ENCODE results near the gene SMIM10L1. TPM values are rescaled to one million over a fixed set of nuclear protein-coding genes. Genes with fewer than 3 reads are reported as not detected.

SMIM10L1 gene
- 10 to 100 TPM in 1 of 2 donors, 1 to 10 TPM in 1; 9.8 to 10.8 TPM for total RNA-seq

GRCh38 chr12:11171145-11171968 lies at the start of gene SMIM10L1:
SMIM10L1 (plus strand) TSS chr12:11171194; CDS start chr12:11171357, 163 bp downstream.
- TF ChIP-seq, protein P1, sequence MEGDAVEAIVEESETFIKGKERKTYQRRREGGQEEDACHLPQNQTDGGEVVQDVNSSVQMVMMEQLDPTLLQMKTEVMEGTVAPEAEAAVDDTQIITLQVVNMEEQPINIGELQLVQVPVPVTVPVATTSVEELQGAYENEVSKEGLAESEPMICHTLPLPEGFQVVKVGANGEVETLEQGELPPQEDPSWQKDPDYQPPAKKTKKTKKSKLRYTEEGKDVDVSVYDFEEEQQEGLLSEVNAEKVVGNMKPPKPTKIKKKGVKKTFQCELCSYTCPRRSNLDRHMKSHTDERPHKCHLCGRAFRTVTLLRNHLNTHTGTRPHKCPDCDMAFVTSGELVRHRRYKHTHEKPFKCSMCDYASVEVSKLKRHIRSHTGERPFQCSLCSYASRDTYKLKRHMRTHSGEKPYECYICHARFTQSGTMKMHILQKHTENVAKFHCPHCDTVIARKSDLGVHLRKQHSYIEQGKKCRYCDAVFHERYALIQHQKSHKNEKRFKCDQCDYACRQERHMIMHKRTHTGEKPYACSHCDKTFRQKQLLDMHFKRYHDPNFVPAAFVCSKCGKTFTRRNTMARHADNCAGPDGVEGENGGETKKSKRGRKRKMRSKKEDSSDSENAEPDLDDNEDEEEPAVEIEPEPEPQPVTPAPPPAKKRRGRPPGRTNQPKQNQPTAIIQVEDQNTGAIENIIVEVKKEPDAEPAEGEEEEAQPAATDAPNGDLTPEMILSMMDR (IDR thresholded peaks at IDR 0.05): no peak
- TF ChIP-seq POLR2AphosphoS5 (IDR thresholded peaks at IDR 0.05) (peak; percentile 76), POLR2A (IDR thresholded peaks at IDR 0.05) (peak; percentile 30)
- DNase-seq (ENCODE audit: low spot score): peak; percentile 88
- peak within 1 kb of the TSS; percentile 89 to 97 for H3K4me3 ChIP-seq
- no peaks in the 10 kb centered on the region for H3K36me3 ChIP-seq
- H3K27ac ChIP-seq: peak within 1 kb of the TSS; percentile 90 to 93
- H3K9me3 ChIP-seq: no peaks in the 10 kb centered on the region
- intact Hi-C loops (cut with DNase I): no loop called here
- WGBS: under 1% methylated on average over 61 of the region's 70 CpGs
- no peaks in the 10 kb centered on the region for H3K4me1 ChIP-seq (replicated peaks)
- H3K27me3 ChIP-seq (replicated peaks; ENCODE audit: insufficient read depth): no peaks in the 10 kb centered on the region

DNA sequence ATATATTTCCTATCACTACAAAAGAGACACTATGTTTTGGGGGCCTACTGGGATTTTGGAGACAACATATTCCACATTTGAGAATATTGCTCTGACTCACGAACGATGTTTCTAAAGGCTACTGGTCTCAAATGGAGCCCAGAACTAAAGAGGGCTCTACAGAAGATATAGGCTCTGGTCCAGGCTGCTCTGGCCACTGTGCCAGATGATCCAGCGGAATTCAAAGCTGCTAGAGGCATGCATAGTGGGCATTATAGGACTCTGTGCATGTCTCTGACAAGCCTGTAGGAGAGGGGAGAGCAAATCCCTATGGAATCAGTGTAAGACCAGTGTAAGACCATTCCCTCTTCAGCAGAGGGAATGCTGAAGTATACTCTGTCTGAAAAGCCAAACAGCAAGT lies 40.6 kb upstream of the SMIM10L1 start:
- Histone ChIP-seq H3K27ac (no peak overlapping the region), H3K4me3 (no peak overlapping the region), H3K27me3 (replicated peaks; ENCODE audit: insufficient read depth) (no peaks in the 10 kb centered on the region), H3K9me3 (no peaks in the 10 kb centered on the region), H3K36me3 (no peaks in the 10 kb centered on the region), H3K4me1 (replicated peaks) (no peaks in the 10 kb centered on the region)
- TF ChIP-seq, protein P1 (IDR thresholded peaks at IDR 0.05): no peak
- no peak for TF ChIP-seq POLR2A (IDR thresholded peaks at IDR 0.05)
- no peak for TF ChIP-seq POLR2AphosphoS5 (IDR thresholded peaks at IDR 0.05)
- 96% methylated on average over 3 of the region's 3 CpGs for whole genome bisulfite sequencing
- no peak for DNase-seq (ENCODE audit: low spot score)
- intact Hi-C loops (cut with DNase I): no loop called here

GRCh38 chr12:11130999-11131398 lies 40.0 kb upstream of the SMIM10L1 start:
- intact Hi-C loops (cut with DNase I): no loop called here
- H3K27ac ChIP-seq: no peak overlapping the region
- no peak for DNase-seq (ENCODE audit: low spot score)

GRCh38 chr12:11133162-11133561 lies 37.8 kb upstream of the SMIM10L1 start:
- WGBS: 97% methylated on average over 2 of the region's 2 CpGs
- DNase-seq (ENCODE audit: low spot score): no peak
- intact Hi-C loops (cut with DNase I): no loop called here
- Histone ChIP-seq H3K27me3 (replicated peaks; ENCODE audit: insufficient read depth) (no peaks in the 10 kb centered on the region), H3K4me1 (replicated peaks) (no peaks in the 10 kb centered on the region), H3K9me3 (no peaks in the 10 kb centered on the region), H3K27ac (no peak overlapping the region), H3K36me3 (no peaks in the 10 kb centered on the region), H3K4me3 (no peak overlapping the region)
- TF ChIP-seq POLR2A (IDR thresholded peaks at IDR 0.05) (no peak), POLR2AphosphoS5 (IDR thresholded peaks at IDR 0.05) (no peak)
- TF ChIP-seq, protein P1 (IDR thresholded peaks at IDR 0.05): no peak

More at GRCh38 chr12:11130999-11131398, 40.0 kb upstream of the SMIM10L1 start:
- TF ChIP-seq POLR2AphosphoS5 (IDR thresholded peaks at IDR 0.05): no peak
- TF ChIP-seq, protein P1 (IDR thresholded peaks at IDR 0.05): no peak
- no peak for TF ChIP-seq POLR2A (IDR thresholded peaks at IDR 0.05)
- Histone ChIP-seq H3K36me3 (no peaks in the 10 kb centered on the region), H3K4me1 (replicated peaks) (no peaks in the 10 kb centered on the region), H3K27me3 (replicated peaks; ENCODE audit: insufficient read depth) (no peaks in the 10 kb centered on the region), H3K4me3 (no peak overlapping the region), H3K9me3 (no peaks in the 10 kb centered on the region)
- 97% methylated on average over 2 of the region's 2 CpGs for WGBS

- whole genome bisulfite sequencing: 50% methylated on average over 2 of the region's 2 CpGs
- Histone ChIP-seq H3K9me3 (no peaks in the 10 kb centered on the region), H3K27ac (no peak overlapping the region), H3K4me3 (no peak overlapping the region), H3K36me3 (no peaks in the 10 kb centered on the region), H3K4me1 (replicated peaks) (no peaks in the 10 kb centered on the region), H3K27me3 (replicated peaks; ENCODE audit: insufficient read depth) (no peaks in the 10 kb centered on the region)
- intact Hi-C loops (cut with DNase I): no loop called here
- no peak for TF ChIP-seq POLR2A (IDR thresholded peaks at IDR 0.05)
- TF ChIP-seq, protein P1 (IDR thresholded peaks at IDR 0.05): no peak
- TF ChIP-seq POLR2AphosphoS5 (IDR thresholded peaks at IDR 0.05): no peak
- DNase-seq (ENCODE audit: low spot score): peak; percentile 9
These were observed 37.2 kb upstream of the SMIM10L1 start for GRCh38 chr12:11133816-11134215.
